Stimulated activated CD8-positive, alpha-beta memory T cell treated with anti-CD3 and anti-CD28 coated beads, Interleukin-4, amount 100 ng/mL, for 48 hours (primary cell): Measurements from ENCODE around the gene MED29.

Experiments used
- DNase-seq: peaks from one replicate; pipeline ENCODE4 v3.0.0-alpha.2; 2020

Gene MED29

DNA sequence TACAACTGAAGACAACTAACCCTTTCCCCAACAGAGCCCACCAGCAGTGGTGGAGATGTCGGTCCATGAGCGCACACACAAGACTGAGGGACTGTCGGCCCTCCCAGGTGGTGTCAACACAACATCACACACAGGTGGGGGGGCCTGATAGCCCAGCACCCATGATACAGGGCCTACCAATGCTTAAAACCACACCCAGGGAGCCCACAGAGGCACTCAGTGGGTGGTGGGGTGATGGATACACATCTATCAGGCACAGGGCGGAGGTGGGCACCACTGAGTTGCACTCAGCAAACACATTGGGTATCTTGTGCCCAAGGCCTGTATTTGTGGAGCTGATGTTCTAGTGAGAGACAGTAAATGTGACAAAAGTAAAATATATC is 8.5 kb downstream of the MED29 start:
- no peak for DNase-seq

- DNase-seq, result no peak
Observed at GRCh38 chr19:39400061-39400460, 8.9 kb downstream of the MED29 start.

GRCh38 chr19:39401070-39401548 is 9.9 kb downstream of the MED29 start:
- no peak for DNase-seq

DNA sequence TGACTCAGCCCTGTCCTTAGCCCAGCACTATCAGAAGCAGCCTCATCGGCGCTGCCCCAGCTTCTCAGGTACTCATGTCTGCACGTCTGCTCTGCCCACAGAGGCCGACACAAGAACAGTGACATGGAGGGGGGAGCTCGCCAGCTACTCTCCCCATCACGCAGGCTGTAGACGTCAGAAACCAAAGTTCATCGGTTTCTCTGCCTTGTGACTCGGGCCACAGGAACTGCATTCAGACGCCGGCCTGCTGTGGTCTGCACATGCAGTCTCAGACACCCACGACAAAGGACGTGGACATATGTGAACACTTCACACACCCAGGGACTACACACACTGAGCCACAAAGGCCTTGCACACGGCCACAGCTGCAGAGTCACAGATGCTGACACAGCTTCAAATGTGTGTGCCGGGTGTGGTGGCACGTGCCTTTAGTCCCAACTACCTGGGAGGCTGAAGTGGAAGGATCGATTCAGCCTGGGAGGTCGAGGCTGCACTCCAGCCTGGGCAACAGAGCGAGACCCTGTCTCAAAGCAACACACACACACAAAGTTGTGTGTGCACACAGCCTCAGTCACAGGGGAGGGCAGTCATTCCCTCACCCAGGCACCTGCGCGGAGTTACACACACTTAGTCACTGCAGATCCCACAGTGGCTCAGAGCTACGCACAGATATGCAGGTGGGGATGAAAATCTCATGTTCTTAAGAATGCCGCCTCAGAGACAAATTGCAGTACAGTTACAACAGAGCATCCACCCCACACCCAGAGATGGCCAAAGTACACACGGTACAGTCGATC is 10.6 kb downstream of the MED29 start:
- DNase-seq, result peak; percentile 88

DNA sequence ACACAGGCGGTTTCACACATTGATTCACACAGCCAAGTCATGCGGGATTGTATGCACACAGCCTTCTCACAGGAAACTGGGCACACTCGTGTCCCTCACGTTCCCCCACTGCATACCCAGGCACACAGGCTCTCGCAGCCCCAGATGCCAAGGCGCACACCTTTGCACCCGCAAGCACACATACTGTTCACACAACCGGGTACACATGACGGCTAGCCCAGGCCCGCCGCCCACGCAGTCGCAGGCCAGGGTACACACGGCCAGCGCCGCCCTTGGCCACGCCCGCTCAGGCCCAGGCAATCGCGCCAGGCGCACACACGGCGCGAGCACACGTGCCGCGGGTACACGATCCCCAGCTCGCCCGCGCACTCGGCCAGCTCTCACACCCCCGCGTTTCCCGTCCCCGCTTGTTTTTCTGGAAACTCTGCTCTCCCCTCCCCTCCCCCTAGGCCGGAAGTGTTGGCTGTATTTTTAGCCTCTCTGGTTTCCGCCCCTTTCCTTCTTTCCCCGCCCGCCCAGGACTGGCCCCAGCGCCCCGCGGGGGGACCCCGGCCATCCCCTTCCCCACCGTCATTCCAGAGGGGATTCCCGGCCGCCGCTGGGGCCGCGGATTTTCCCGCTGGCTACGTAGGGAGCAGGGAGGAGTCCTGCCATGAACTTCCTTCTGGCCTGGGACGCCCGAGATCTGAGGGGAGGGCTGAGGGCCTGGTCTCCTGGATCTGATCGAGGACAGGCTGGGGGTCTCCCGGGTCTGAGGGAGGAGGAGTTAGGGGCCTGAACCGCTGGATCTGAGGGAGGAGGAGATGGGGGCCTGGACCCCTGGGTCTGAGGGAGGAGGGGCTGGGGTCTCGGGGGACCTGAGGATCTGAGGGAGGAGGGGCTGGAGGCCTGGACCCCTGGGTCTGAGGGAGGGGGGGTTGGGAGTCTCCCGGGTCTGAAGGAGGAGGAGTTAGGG is 11.4 kb downstream of the MED29 start:
- peak; percentile 92 for DNase-seq

GRCh38 chr19:39403331-39404312 is 12.4 kb downstream of the MED29 start:
- DNase-seq, result peak; percentile 96

- no peak for DNase-seq
Observed at GRCh38 chr19:39405261-39405957, 14.2 kb downstream of the MED29 start.

- DNase-seq, result peak; percentile 91
Observed at GRCh38 chr19:39405958-39406655, 14.9 kb downstream of the MED29 start.

DNA sequence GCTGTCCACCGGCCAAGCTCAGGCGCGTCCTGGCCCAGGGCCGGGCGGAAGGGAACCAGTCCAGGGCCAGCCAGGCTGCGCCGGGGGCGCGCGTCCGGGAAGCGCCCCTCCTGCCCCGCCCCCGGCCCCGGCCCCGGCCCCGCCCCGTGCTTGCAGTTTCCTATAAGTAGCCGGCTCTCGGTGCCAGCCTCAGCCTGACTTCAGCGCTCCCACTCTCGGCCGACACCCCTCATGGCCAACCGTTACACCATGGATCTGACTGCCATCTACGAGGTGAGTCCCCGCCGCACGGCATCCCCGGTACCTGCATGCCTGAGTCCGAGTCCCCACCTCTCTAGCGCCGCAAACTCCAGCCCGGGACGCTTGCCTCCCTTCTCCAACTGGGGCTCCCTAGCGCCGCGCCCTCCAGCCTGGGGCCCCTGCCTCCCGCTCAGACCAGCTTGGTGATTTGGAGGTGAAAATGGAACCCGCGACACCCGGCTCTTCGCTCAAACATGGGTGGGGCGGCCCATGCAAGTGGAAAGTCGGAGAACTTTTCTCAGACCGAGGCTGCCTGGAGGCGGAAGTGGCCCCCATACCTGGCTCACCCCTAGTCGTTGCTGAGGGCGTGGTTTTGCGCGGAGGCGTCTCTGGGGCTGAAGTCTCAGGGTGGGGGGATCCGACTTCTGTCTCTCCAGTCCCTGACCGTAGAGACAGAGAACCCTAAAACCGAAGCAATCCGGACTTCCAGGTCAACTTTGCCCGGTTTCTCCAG is 15.7 kb downstream of the MED29 start, which contains the start of gene ZFP36:
Gene ZFP36, plus strand, starts transcription at position 192 of the 754 bp plus-strand sequence. Its CDS starts 58 bp downstream, at position 250.
- DNase-seq, result peak; percentile 92

DNA sequence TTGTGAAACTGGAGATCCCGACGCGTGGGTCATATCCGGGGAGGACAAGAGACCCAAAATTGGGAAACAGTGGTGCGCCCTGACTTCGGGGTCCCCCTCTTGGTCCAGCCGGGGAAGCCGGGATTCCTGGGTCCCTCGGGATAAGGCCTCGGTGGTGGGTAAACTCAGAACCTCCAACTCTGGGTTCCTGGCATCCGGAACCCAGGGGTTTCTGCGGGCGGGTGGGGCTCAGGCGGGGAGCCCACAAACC is 16.2 kb downstream of the MED29 start:
- DNase-seq, result no peak

- DNase-seq, result peak; percentile 73
Observed at GRCh38 chr19:39407660-39408391, 16.6 kb downstream of the MED29 start.

- DNase-seq, result peak; percentile 56
Observed at GRCh38 chr19:39408392-39409207, 17.4 kb downstream of the MED29 start.

DNA sequence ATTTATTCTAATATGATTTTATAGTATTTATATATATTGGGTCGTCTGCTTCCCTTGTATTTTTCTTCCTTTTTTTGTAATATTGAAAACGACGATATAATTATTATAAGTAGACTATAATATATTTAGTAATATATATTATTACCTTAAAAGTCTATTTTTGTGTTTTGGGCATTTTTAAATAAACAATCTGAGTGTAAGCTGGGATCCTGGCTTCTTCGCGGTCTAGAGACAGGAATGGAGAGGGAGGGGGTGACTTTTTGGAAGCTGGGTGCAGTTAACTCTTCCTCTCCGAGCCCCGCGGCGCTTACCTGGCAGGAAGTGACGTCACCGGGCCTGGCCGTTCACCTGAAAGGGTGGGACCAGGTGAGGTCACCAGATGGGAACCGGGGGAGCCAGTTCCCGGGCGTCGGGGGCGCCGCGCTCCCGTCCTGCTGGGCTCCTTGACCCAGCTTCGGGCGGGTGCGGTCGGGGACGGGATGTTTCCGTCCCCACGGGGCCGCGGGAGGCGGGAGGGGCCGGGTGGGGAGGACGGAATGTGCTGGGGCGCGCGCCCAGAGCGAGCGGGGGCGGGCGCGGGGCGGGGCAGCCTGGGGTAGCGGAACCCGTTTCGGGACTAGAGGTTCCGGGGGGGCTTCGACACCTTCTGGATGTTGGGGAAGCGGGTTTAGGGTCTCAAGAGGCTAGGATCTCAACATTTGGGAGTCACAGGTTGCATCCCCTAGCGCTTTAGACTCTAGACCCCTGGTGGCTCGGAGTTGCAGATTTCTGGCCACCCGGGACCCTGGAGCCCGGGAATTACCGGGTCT is 18.2 kb downstream of the MED29 start:
- DNase-seq, result peak; percentile 91

DNA sequence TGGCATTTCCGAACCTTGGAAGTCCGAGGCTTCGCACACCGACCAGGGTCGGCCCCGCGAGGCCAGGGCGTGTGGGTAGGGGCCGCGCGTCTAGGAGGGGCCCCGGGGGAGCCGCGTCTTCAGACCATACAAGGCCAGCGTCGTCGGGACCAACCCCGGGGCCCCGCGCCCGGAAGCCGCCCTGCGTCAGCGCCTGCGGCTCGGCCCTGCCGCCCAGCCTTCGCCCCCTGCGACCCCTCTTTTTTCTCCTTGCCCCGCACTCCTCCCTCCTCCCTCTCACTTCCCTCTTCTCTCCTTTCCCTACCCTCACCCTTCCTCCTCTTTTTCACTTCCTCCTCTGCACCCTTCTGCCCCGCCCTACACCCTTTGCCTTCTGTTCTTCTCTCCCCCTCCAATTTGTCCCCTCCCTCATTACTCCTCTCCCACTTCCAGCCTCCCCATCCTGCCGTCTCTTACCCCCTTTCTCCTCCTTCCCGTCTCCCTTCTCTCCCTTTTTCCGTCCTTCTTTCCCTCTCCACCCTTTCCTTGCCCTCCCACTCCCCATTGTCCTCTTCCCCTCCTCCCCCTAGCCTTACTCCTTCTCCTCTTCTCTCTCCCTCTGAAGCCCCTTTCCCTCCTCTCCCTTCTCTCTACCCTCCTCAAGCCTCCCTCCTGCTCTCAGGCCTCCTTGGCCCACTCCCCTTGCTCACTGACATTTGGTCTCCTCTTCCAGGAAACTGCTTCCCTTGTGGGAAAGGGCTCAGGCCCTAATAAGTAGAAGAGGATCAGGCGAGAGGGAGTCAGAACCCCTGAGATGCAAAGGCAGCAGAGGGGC is 19.0 kb downstream of the MED29 start:
- DNase-seq, result peak; percentile 76

GRCh38 chr19:39410831-39411080 is 19.6 kb downstream of the MED29 start:
- DNase-seq, result no peak

- DNase-seq, result no peak
Observed at GRCh38 chr19:39411081-39411831, 20.1 kb downstream of the MED29 start.

- peak; percentile 95 for DNase-seq
Observed at GRCh38 chr19:39411832-39412099, 20.6 kb downstream of the MED29 start.
